GM12878 (cell line): ENCODE measurements around the gene SFXN1.

Experiments
- CEBPB ChIP-seq, 2 experiments: fragments of 150-350 bp in 1 of 2; IDR thresholded peaks; 2 replicates each; pipeline ENCODE4 v1.6.1; 2012 to 2014; ENCODE audit warnings: low read depth in 2 of 2, low read length in 2 of 2, borderline replicate concordance in 1 of 2, inconsistent platforms in 1 of 2
- EP300 ChIP-seq, 2 experiments: fragments of 150-350 bp in 1 of 2; IDR thresholded peaks; 2 replicates each; pipeline ENCODE4 v1.6.1; 2011 to 2012; ENCODE audit warnings: low read depth in 2 of 2, low read length in 2 of 2, borderline replicate concordance in 1 of 2, improper control_type of control experiment in 1 of 2, inconsistent platforms in 1 of 2; ENCODE audit not compliant: control insufficient read depth in 1 of 2
- LARP7 ChIP-seq: fragments of 450-650 bp; IDR thresholded peaks from 2 replicates; pipeline ENCODE4 v1.6.1; 2017; ENCODE audit warnings: mild to moderate bottlenecking

DNA sequence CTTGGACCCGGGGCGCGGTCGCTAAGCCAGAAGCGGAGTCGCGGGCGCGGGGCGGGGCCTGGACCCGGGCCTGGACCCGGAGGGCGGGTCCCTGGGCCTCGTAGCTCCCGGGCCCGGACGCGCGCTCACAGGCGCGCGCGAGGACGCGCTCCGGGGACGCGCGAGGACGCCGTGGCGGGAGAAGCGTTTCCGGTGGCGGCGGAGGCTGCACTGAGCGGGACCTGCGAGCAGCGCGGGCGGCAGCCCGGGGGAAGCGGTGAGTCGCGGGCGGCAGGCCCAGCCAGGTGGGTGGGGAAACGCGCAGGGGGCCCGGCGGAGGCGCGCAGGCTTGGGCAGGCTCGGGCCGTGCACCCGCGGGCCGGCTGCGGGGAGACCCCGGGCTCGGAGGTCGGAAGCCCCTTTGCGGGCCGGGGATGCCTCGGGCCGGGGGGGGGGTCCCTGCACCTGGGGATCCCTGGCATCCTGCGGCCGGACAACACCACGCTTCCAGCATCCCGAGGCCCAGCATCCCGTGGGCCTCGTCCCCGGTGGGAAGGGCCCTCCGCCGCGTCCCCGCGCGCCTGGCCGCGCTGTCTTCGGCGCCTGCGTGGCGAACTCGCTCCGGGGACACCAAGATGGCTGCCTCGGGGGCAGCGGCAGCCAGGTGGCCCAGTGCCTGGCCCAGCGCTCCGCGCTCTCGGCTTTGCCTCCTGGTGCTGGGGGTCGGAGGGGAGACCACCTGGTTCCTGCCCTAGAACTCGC is at the start of gene SFXN1:
- TF ChIP-seq LARP7, result peak; percentile 92
- TF ChIP-seq CEBPB (IDR thresholded peaks at IDR 0.05; ENCODE audit: borderline replicate concordance in 1 of 2, low read depth in 2 of 2, low read length in 2 of 2), result no peak
- TF ChIP-seq EP300 (IDR thresholded peaks at IDR 0.05; ENCODE audit: borderline replicate concordance in 1 of 2, control insufficient read depth in 1 of 2, low read depth in 2 of 2, low read length in 2 of 2), result no peak
